CD14-positive monocyte (primary cell): ENCODE data around the gene PPP1R9B. TPM values are rescaled to one million over a fixed set of nuclear protein-coding genes. Genes with fewer than 3 reads are reported as not detected.

Experiments
- DNase-seq, 3 donors: peaks; one replicate each; pipeline ENCODE4 v3.0.0-alpha.2; 2011 to 2022
- H2AFZ ChIP-seq: 2 replicates; pipeline ENCODE4 v1.6.0; 2012; ENCODE audit warnings: mild to moderate bottlenecking, low read depth, low read length, inconsistent platforms; ENCODE audit not compliant: insufficient read depth, poor library complexity, severe bottlenecking
- H3K27ac ChIP-seq, 2 donors: 1 replicate in 1 of 2; 2 replicates in 1 of 2; pipeline ENCODE4 v1.5.1; 2012 to 2013; ENCODE audit warnings: low read length in 2 of 2, control low read depth in 1 of 2, inconsistent platforms in 1 of 2, low read depth in 1 of 2, mild to moderate bottlenecking in 1 of 2
- H3K27me3 ChIP-seq, 2 donors: one replicate each; pipeline versions ENCODE4 v1.6.0 to v1.6.1; 2011 to 2013; ENCODE audit warnings: low read length in 2 of 2; ENCODE audit not compliant: control insufficient read depth in 2 of 2, insufficient read depth in 2 of 2
- H3K36me3 ChIP-seq, 2 donors: replicated peaks in 1 of 2; 1 replicate in 1 of 2; 2 replicates in 1 of 2; pipeline versions ENCODE4 v1.5.1 to v1.6.1; 2012 to 2013; ENCODE audit warnings: low read length in 2 of 2, control low read depth in 1 of 2, inconsistent platforms in 1 of 2, mild to moderate bottlenecking in 1 of 2; ENCODE audit not compliant: insufficient read depth in 2 of 2, control insufficient read depth in 1 of 2
- H3K4me1 ChIP-seq, 2 donors: 1 replicate in 1 of 2; 2 replicates in 1 of 2; pipeline versions ENCODE4 v1.5.1 to v1.6.1; 2012 to 2013; ENCODE audit warnings: low read length in 2 of 2, control low read depth in 1 of 2, inconsistent platforms in 1 of 2, mild to moderate bottlenecking in 1 of 2, moderate library complexity in 1 of 2; ENCODE audit not compliant: insufficient read depth in 2 of 2, control insufficient read depth in 1 of 2
- H3K4me2 ChIP-seq: replicated peaks from 2 replicates; pipeline ENCODE3; 2012; ENCODE audit warnings: low read length, moderate library complexity, mild to moderate bottlenecking; ENCODE audit not compliant: poor library complexity, severe bottlenecking; ENCODE audit errors: extremely low read depth
- H3K4me3 ChIP-seq, 3 experiments: fragments of 200-600 bp in 1 of 3; sonication (generic) in 1 of 3; replicated peaks in 1 of 3; 1 replicate in 2 of 3; 2 replicates in 1 of 3; pipeline ENCODE4 v1.5.1; 2011 to 2013; ENCODE audit warnings: low read length in 3 of 3, mild to moderate bottlenecking in 3 of 3, control low read depth in 2 of 3, low read depth in 2 of 3, inconsistent platforms in 1 of 3, moderate library complexity in 1 of 3
- H3K79me2 ChIP-seq: 2 replicates; pipeline ENCODE4 v1.6.0; 2012; ENCODE audit warnings: mild to moderate bottlenecking, control low read depth, inconsistent platforms, low read length, moderate library complexity; ENCODE audit not compliant: insufficient read depth
- H3K9ac ChIP-seq: 2 replicates; pipeline ENCODE4 v1.6.0; 2017; ENCODE audit warnings: low read length, mild to moderate bottlenecking; ENCODE audit not compliant: insufficient read depth, poor library complexity, severe bottlenecking
- H3K9me3 ChIP-seq, 2 donors: replicated peaks in 1 of 2; 1 replicate in 1 of 2; 2 replicates in 1 of 2; pipeline versions ENCODE4 v1.5.1 to v1.6.1; 2012 to 2013; ENCODE audit warnings: low read length in 2 of 2, control low read depth in 1 of 2; ENCODE audit not compliant: control insufficient read depth in 1 of 2, insufficient read depth in 1 of 2
- H4K20me1 ChIP-seq: 2 replicates; pipeline ENCODE4 v1.6.0; 2012; ENCODE audit warnings: mild to moderate bottlenecking, low read length, control low read depth, moderate library complexity; ENCODE audit not compliant: insufficient read depth
- H3K27ac Mint-ChIP-seq, 7 donors: one replicate each; pipeline ENCODE4 v1.8.0; 2020; ENCODE audit warnings: mild to moderate bottlenecking in 7 of 7, mixed read lengths in 7 of 7, moderate library complexity in 6 of 7, inconsistent platforms in 2 of 7
- H3K27me3 Mint-ChIP-seq, 3 donors: one replicate each; pipeline ENCODE4 v1.8.0; 2021 to 2022; ENCODE audit warnings: low read depth in 3 of 3, mild to moderate bottlenecking in 3 of 3, mixed read lengths in 3 of 3, moderate library complexity in 3 of 3, inconsistent platforms in 1 of 3
- H3K36me3 Mint-ChIP-seq, 2 donors: one replicate each; pipeline ENCODE4 v1.8.0; 2020; ENCODE audit warnings: mixed read lengths in 2 of 2, inconsistent platforms in 1 of 2, mild to moderate bottlenecking in 1 of 2
- H3K4me1 Mint-ChIP-seq: one replicate; pipeline ENCODE4 v1.8.0; 2020; ENCODE audit warnings: mild to moderate bottlenecking, mixed read lengths
- H3K4me3 Mint-ChIP-seq, 2 donors: one replicate each; pipeline ENCODE4 v1.8.0; 2020; ENCODE audit warnings: mild to moderate bottlenecking in 2 of 2, mixed read lengths in 2 of 2, moderate library complexity in 1 of 2
- H3K9me3 Mint-ChIP-seq, 7 donors: one replicate each; pipeline ENCODE4 v1.8.0; 2020 to 2022; ENCODE audit warnings: mixed read lengths in 7 of 7, mild to moderate bottlenecking in 6 of 7, moderate library complexity in 6 of 7, inconsistent platforms in 2 of 7
- CTCF ChIP-seq: fragments of 200-600 bp; IDR thresholded peaks from one replicate; pipeline ENCODE4 v1.8.0; 2022; ENCODE audit warnings: antibody characterized with exemption, mild to moderate bottlenecking
- WGBS: methylation state at CpG from one replicate; pipeline ENCODE4 v1.1.5; 2013; ENCODE audit warnings: missing lambda C conversion rate; ENCODE audit not compliant: insufficient coverage; 5-methylcytosine and 5-hydroxymethylcytosine counted together
- intact Hi-C, 2 donors: fragments of 100-400 bp; cut with micrococcal nuclease; formaldehyde crosslinking; loops; one replicate each; pipeline versions ENCODE4 v1.15.0 to v1.15.1; 2023
- polyA minus RNA-seq: library from RNA; depleted of rRNA, polyadenylated mRNA; stranded (reverse); fragments of >200 nt; gene quantifications from 2 replicates; pipeline ENCODE4 v1.2.3, GENCODE V29; 2012
- polyA plus RNA-seq, 3 donors: library from polyadenylated mRNA; depleted of rRNA in 1 of 3; unstranded in 2 of 3; stranded (reverse) in 1 of 3; fragments of 300-500 nt in 2 of 3; fragments of >200 nt in 1 of 3; fragmentation: Illumina TruSeq in 2 of 3; gene quantifications; 1 replicate in 2 of 3; 2 replicates in 1 of 3; pipeline ENCODE4 v1.2.3, GENCODE V29; 2012 to 2021
- total RNA-seq, 12 experiments: library from RNA in 1 of 12; stranded (reverse) in 1 of 12; fragments of 120-200 nt in 1 of 12; gene quantifications; one replicate each; pipeline ENCODE4 v1.2.4 and lab custom pipeline; 2013 to 2026; ENCODE audit warnings: mixed read lengths in 6 of 12, inconsistent platforms in 1 of 12

Gene PPP1R9B
- 155 TPM for total RNA-seq (2013)
- polyA plus RNA-seq (10 to 100 TPM in 1 of 3 donors, 1 to 10 TPM in 1, under 1 TPM in 1; 0.61 to 86.9 (median 1.3) TPM), polyA minus RNA-seq (99.6 and 176 TPM in 2 replicates), total RNA-seq (lab: John Stamatoyannopoulos, UW) (16.0 to 179 (median 120) reads per million in 11 experiments)

GRCh38 chr17:50150354-50151040, at the start of gene PPP1R9B:
PPP1R9B (minus strand) TSS chr17:50150677; CDS start chr17:50150513, 164 bp downstream.
- peaks cover 73% of the 10 kb centered on the region for H3K79me2 ChIP-seq
- DNase-seq, result no peak
- Mint-ChIP-seq H3K4me1 (peaks cover 55% of the 10 kb centered on the region), H3K27ac (peak within 1 kb of the TSS; percentile 93 to 98 (median 96)), H3K9me3 (peaks cover 0 to 4% (median 0%) of the 10 kb centered on the region in 7 donors), H3K27me3 (peaks cover 0 to 2% (median 1%) of the 10 kb centered on the region in 3 donors), H3K36me3 (peaks cover 14 to 19% of the 10 kb centered on the region in 2 donors), H3K4me3 (peak within 1 kb of the TSS; percentile 97 to 100)
- H3K4me3 ChIP-seq, result peak within 1 kb of the TSS; percentile 83 to 100 (median 95)
- H3K27ac ChIP-seq, result peak within 1 kb of the TSS; percentile 83 to 93
- H3K9me3 ChIP-seq, result no peaks in the 10 kb centered on the region
- peaks cover 58 to 69% of the 10 kb centered on the region in 2 donors for H3K4me1 ChIP-seq
- H4K20me1 ChIP-seq, result peaks cover 66% of the 10 kb centered on the region
- peaks cover 2 to 12% of the 10 kb centered on the region in 2 donors for H3K36me3 ChIP-seq
- no peaks in the 10 kb centered on the region for H3K27me3 ChIP-seq
- intact Hi-C loops, result no loop called here
- H2AFZ ChIP-seq, result peak within 1 kb of the TSS; percentile 79
- WGBS, result under 1% methylated on average over 65 of the region's 69 CpGs
- H3K9ac ChIP-seq, result peak within 1 kb of the TSS; percentile 90
- TF ChIP-seq CTCF, result no peak
- H3K4me2 ChIP-seq, result peak within 1 kb of the TSS; percentile 99

GRCh38 chr17:50199803-50200456, 49.5 kb upstream of the PPP1R9B start:
- peaks cover 58 to 78% (median 58%) of the 10 kb centered on the region in 3 donors for H3K27me3 Mint-ChIP-seq
- peaks cover 5 to 8% of the 10 kb centered on the region in 2 donors for H3K36me3 Mint-ChIP-seq
- Histone ChIP-seq H3K9me3 (peaks cover 0 to 4% of the 10 kb centered on the region in 2 donors), H3K4me2 (peak overlapping the region; percentile 82), H4K20me1 (no peaks in the 10 kb centered on the region), H3K27ac (no peak overlapping the region), H3K79me2 (no peaks in the 10 kb centered on the region), H3K27me3 (peaks cover 18 to 47% of the 10 kb centered on the region in 2 donors), H3K36me3 (no peaks in the 10 kb centered on the region), H2AFZ (peak overlapping the region; percentile 83), H3K9ac (peak overlapping the region; percentile 48), H3K4me1 (peaks cover 17 to 20% of the 10 kb centered on the region in 2 donors), H3K4me3 (peak overlapping the region in 2 of 3 experiments; percentile 43 to 77)
- intact Hi-C loops, result loop anchor here (1.0 to 5.0 kb wide), 3 partner anchors 38 to 97 kb away; no protein-coding TSS in a partner anchor
- 1% methylated on average over 19 of the region's 36 CpGs for WGBS
- H3K4me1 Mint-ChIP-seq, result peaks cover 19% of the 10 kb centered on the region
- TF ChIP-seq CTCF, result no peak
- H3K27ac Mint-ChIP-seq, result peak overlapping the region in 2 of 7 donors; percentile 62 to 66
- H3K4me3 Mint-ChIP-seq, result peak overlapping the region; percentile 50 to 75
- peaks cover 0 to 14% (median 6%) of the 10 kb centered on the region in 7 donors for H3K9me3 Mint-ChIP-seq
- no peak for DNase-seq
